Stimulated activated CD4-positive, alpha-beta T cell treated with anti-CD3 and anti-CD28 coated beads, Interleukin-2, amount 100 ng/mL, for 24 hours (primary cell): ENCODE data around the gene KRTAP24-1.

Experiments
- DNase-seq, 2 donors: peaks; one replicate each; pipeline ENCODE4 v3.0.0-alpha.2; 2020

Gene KRTAP24-1

DNA sequence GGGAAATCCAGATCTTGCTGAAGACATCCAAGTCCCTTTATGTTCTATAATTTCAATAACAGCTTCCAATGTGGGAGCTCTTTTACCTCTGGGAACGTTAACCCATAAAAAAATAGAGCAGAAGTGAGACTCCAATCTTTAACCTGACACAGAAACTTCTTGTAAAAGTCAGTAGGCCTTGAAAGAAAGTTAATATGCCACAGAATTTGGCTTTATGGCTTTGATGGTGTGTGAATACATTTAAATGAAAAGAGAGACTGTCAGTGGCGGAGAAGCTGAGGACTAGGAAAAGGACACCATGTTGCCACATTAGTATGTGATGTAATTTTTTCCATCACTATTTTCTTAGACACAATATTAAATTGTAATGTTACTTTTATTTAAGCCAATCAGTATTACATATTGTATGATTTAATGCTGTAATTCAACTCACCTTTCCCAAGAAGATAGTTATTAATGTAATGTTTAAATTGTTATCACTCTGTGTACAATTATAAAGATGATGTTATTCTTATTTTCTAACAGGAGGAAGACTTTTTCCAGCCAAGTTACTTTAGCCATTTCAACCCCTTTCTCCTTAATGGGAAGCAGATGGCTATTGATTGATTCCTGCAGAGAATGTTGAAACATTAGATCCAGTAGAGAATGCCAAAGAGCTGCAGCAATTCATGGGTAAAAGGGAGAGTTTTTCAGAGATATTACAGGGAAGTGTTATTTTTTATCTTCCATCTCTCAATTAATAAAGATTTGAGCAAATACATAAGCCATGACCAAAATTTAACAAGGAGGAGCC lies 49.3 kb downstream of the KRTAP24-1 start:
- DNase-seq = no peak

DNA sequence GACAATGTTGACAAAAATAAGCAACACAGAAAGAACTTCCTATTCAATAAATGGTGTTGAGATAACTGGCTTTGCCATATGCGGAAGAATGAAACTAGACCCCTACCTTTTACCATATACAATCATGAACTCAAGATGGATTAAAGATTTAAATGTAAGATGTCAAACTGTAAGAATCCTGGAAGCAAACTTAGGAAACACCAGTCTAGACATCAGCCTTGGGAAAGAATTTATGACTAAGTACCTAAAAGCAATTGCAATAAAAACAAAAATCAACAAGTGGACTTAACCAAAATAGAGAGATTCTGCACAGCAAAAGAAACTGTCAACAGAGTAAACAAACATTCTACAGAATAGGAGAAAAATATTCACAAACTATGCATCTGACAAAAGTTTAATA lies 50.7 kb downstream of the KRTAP24-1 start:
- no peak for DNase-seq
